ENCODE results near the gene SPRED3. TPM values are rescaled to one million over a fixed set of nuclear protein-coding genes. Genes with fewer than 3 reads are reported as not detected.

SPRED3 gene
- total RNA-seq, 1 experiment from 2014 or later, result 5.4 TPM

GRCh38 chr19:38412491-38412890 lies 24.0 kb downstream of the SPRED3 start:
- Mint-ChIP-seq H3K36me3 (ENCODE audit: insufficient read depth, unreplicated experiment) (peaks cover 11% of the 10 kb centered on the region), H3K27ac (ENCODE audit: unreplicated experiment) (no peak overlapping the region), H3K4me1 (ENCODE audit: low read depth, unreplicated experiment) (peaks cover 23% of the 10 kb centered on the region), H3K4me3 (ENCODE audit: low read depth, unreplicated experiment) (no peak overlapping the region), H3K27me3 (ENCODE audit: unreplicated experiment) (peaks cover 35% of the 10 kb centered on the region), H3K9me3 (ENCODE audit: low read depth, unreplicated experiment) (no peaks in the 10 kb centered on the region)
- intact Hi-C loops (cut with micrococcal nuclease; ENCODE audit: unreplicated experiment), result no loop called here
- TF ChIP-seq, protein P1, sequence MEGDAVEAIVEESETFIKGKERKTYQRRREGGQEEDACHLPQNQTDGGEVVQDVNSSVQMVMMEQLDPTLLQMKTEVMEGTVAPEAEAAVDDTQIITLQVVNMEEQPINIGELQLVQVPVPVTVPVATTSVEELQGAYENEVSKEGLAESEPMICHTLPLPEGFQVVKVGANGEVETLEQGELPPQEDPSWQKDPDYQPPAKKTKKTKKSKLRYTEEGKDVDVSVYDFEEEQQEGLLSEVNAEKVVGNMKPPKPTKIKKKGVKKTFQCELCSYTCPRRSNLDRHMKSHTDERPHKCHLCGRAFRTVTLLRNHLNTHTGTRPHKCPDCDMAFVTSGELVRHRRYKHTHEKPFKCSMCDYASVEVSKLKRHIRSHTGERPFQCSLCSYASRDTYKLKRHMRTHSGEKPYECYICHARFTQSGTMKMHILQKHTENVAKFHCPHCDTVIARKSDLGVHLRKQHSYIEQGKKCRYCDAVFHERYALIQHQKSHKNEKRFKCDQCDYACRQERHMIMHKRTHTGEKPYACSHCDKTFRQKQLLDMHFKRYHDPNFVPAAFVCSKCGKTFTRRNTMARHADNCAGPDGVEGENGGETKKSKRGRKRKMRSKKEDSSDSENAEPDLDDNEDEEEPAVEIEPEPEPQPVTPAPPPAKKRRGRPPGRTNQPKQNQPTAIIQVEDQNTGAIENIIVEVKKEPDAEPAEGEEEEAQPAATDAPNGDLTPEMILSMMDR (IDR thresholded peaks at IDR 0.05; ENCODE audit: unreplicated experiment), result no peak
- BruUV-seq (replicated peaks), result no TSS peak
- DNase-seq, result no peak
- CTCF ChIA-PET, result interaction anchor here (1.6 kb wide), 1 partner anchor 10 kb away, joined by 4 read pairs; the partner anchor contains the start of gene FAM98C

- H3K27me3 Mint-ChIP-seq (ENCODE audit: unreplicated experiment), result peaks cover 39% of the 10 kb centered on the region
- CTCF ChIA-PET, result interaction anchor here (0.6 to 1.5 kb wide), 2 partner anchors 10 to 306 kb away, joined by 3 to 8 read pairs; partner anchors contain the start of gene FAM98C
- no TSS peak for BruUV-seq (replicated peaks)
Observed at GRCh38 chr19:38412961-38413360, 24.5 kb downstream of the SPRED3 start.

GRCh38 chr19:38413416-38413815 lies 24.9 kb downstream of the SPRED3 start:
- no peaks in the 10 kb centered on the region for H3K9me3 Mint-ChIP-seq (ENCODE audit: low read depth, unreplicated experiment)
- H3K4me3 Mint-ChIP-seq (ENCODE audit: low read depth, unreplicated experiment), result no peak overlapping the region
- H3K27me3 Mint-ChIP-seq (ENCODE audit: unreplicated experiment), result peaks cover 44% of the 10 kb centered on the region
- peaks cover 32% of the 10 kb centered on the region for H3K4me1 Mint-ChIP-seq (ENCODE audit: low read depth, unreplicated experiment)
- no peak overlapping the region for H3K27ac Mint-ChIP-seq (ENCODE audit: unreplicated experiment)
- BruUV-seq (replicated peaks), result no TSS peak
- CTCF ChIA-PET, result interaction anchor here (0.6 to 1.5 kb wide), 2 partner anchors 10 to 306 kb away, joined by 3 to 8 read pairs; partner anchors contain the start of gene FAM98C
- intact Hi-C loops (cut with micrococcal nuclease; ENCODE audit: unreplicated experiment), result no loop called here
- TF ChIP-seq, protein P1 (IDR thresholded peaks at IDR 0.05; ENCODE audit: unreplicated experiment), result no peak
- peaks cover 18% of the 10 kb centered on the region for H3K36me3 Mint-ChIP-seq (ENCODE audit: insufficient read depth, unreplicated experiment)
- no peak for DNase-seq

More at GRCh38 chr19:38412961-38413360, 24.5 kb downstream of the SPRED3 start:
- TF ChIP-seq, protein P1 (IDR thresholded peaks at IDR 0.05; ENCODE audit: unreplicated experiment), result no peak
- H3K36me3 Mint-ChIP-seq (ENCODE audit: insufficient read depth, unreplicated experiment), result peaks cover 16% of the 10 kb centered on the region
- intact Hi-C loops (cut with micrococcal nuclease; ENCODE audit: unreplicated experiment), result no loop called here
- H3K4me3 Mint-ChIP-seq (ENCODE audit: low read depth, unreplicated experiment), result no peak overlapping the region
- H3K27ac Mint-ChIP-seq (ENCODE audit: unreplicated experiment), result no peak overlapping the region
- H3K9me3 Mint-ChIP-seq (ENCODE audit: low read depth, unreplicated experiment), result no peaks in the 10 kb centered on the region
- DNase-seq, result no peak
- peaks cover 27% of the 10 kb centered on the region for H3K4me1 Mint-ChIP-seq (ENCODE audit: low read depth, unreplicated experiment)

GRCh38 chr19:38417146-38417543 lies 28.6 kb downstream of the SPRED3 start:
- peaks cover 7% of the 10 kb centered on the region for H3K36me3 Mint-ChIP-seq (ENCODE audit: insufficient read depth, unreplicated experiment)
- intact Hi-C loops (cut with micrococcal nuclease; ENCODE audit: unreplicated experiment), result no loop called here
- peaks cover 52% of the 10 kb centered on the region for H3K27me3 Mint-ChIP-seq (ENCODE audit: unreplicated experiment)
- no TSS peak for BruUV-seq (replicated peaks)
- TF ChIP-seq, protein P1 (IDR thresholded peaks at IDR 0.05; ENCODE audit: unreplicated experiment), result no peak
- H3K4me1 Mint-ChIP-seq (ENCODE audit: low read depth, unreplicated experiment), result peaks cover 23% of the 10 kb centered on the region
- no peak overlapping the region for H3K27ac Mint-ChIP-seq (ENCODE audit: unreplicated experiment)
- no peak for DNase-seq
- CTCF ChIA-PET, result no interaction called here
- H3K9me3 Mint-ChIP-seq (ENCODE audit: low read depth, unreplicated experiment), result no peaks in the 10 kb centered on the region
- peak overlapping the region; percentile 72 for H3K4me3 Mint-ChIP-seq (ENCODE audit: low read depth, unreplicated experiment)

Data from Calu3 (cell line).